Right atrium auricular region (tissue), 2 donors: ENCODE results near the gene ITGB7. TPM values are rescaled to one million over a fixed set of nuclear protein-coding genes. Genes with fewer than 3 reads are reported as not detected.

Experiments
- DNase-seq: peaks from one replicate; pipeline ENCODE4 v3.0.0-alpha.2; 2019; ENCODE audit warnings: low spot score
- H3K27ac ChIP-seq, 2 donors: fragments of 200-600 bp; sonication (generic); 1 replicate in 1 of 2; 2 replicates in 1 of 2; pipeline ENCODE4 v1.5.1; 2016 to 2019
- H3K27me3 ChIP-seq, 2 donors: fragments of 200-600 bp; sonication (generic); one replicate each; pipeline versions ENCODE4 v1.5.1 to v1.6.0; 2017 to 2019
- H3K36me3 ChIP-seq: fragments of 200-600 bp; sonication (generic); one replicate; pipeline ENCODE4 v1.5.1; 2016
- H3K4me1 ChIP-seq, 2 donors: fragments of 200-600 bp; sonication (generic); one replicate each; pipeline versions ENCODE4 v1.5.1 to v1.6.0; 2017 to 2019
- H3K4me3 ChIP-seq, 2 donors: fragments of 200-600 bp; sonication (generic); 1 replicate in 1 of 2; 2 replicates in 1 of 2; pipeline ENCODE4 v1.5.1; 2017 to 2019; ENCODE audit warnings: mild to moderate bottlenecking in 1 of 2, moderate library complexity in 1 of 2
- H3K9me3 ChIP-seq, 2 donors: fragments of 200-600 bp; sonication (generic); one replicate each; pipeline ENCODE4 v1.5.1; 2019
- total RNA-seq, 2 donors: library from RNA; depleted of rRNA; stranded (reverse); fragments of >200 nt; gene quantifications; one replicate each; pipeline ENCODE4 v1.1.0, GENCODE V29; 2016
- TF ChIP-seq, protein P1 (sequence below), 2 donors: fragments of 200-600 bp; sonication (generic); IDR thresholded peaks; one replicate each; pipeline ENCODE4 v1.5.1; 2019; ENCODE audit warnings: antibody characterized with exemption in 2 of 2

ITGB7 gene, protein sequence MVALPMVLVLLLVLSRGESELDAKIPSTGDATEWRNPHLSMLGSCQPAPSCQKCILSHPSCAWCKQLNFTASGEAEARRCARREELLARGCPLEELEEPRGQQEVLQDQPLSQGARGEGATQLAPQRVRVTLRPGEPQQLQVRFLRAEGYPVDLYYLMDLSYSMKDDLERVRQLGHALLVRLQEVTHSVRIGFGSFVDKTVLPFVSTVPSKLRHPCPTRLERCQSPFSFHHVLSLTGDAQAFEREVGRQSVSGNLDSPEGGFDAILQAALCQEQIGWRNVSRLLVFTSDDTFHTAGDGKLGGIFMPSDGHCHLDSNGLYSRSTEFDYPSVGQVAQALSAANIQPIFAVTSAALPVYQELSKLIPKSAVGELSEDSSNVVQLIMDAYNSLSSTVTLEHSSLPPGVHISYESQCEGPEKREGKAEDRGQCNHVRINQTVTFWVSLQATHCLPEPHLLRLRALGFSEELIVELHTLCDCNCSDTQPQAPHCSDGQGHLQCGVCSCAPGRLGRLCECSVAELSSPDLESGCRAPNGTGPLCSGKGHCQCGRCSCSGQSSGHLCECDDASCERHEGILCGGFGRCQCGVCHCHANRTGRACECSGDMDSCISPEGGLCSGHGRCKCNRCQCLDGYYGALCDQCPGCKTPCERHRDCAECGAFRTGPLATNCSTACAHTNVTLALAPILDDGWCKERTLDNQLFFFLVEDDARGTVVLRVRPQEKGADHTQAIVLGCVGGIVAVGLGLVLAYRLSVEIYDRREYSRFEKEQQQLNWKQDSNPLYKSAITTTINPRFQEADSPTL
- total RNA-seq = under 1 TPM in 1 of 2 donors, not detected in 1; 0.47 TPM

DNA sequence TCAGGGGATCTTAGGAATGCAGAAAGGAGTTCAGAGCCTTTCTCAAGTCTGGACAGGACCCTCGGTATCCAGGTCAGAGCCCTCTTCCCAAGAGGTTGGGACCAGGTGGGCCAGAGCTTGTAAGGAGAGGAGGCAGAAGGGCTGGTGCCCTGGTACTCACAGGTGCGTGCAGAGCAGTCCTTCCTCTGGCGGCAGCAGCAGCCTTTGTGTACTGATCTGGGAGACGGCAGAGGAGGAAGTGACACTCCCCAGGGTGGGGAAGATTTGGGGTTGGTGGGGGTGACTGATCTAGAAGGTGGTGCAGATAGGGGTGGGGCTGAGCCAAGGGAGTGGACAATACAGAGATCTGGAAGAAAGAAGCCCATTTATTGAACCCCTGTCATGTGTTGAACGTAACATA is at the start of gene ITGB7:
TSS of gene ITGB7 (minus strand) at position 210 of the 400 bp plus-strand sequence. CDS start 6,808 bp downstream, outside the sequence.
- H3K4me3 ChIP-seq = no peak within 1 kb of the TSS
- no peak for DNase-seq
- H3K27ac ChIP-seq = no peak within 1 kb of the TSS
- peaks cover 0 to 6% of the 10 kb centered on the region in 2 donors for H3K4me1 ChIP-seq
- H3K9me3 ChIP-seq = no peaks in the 10 kb centered on the region
- TF ChIP-seq, protein P1, sequence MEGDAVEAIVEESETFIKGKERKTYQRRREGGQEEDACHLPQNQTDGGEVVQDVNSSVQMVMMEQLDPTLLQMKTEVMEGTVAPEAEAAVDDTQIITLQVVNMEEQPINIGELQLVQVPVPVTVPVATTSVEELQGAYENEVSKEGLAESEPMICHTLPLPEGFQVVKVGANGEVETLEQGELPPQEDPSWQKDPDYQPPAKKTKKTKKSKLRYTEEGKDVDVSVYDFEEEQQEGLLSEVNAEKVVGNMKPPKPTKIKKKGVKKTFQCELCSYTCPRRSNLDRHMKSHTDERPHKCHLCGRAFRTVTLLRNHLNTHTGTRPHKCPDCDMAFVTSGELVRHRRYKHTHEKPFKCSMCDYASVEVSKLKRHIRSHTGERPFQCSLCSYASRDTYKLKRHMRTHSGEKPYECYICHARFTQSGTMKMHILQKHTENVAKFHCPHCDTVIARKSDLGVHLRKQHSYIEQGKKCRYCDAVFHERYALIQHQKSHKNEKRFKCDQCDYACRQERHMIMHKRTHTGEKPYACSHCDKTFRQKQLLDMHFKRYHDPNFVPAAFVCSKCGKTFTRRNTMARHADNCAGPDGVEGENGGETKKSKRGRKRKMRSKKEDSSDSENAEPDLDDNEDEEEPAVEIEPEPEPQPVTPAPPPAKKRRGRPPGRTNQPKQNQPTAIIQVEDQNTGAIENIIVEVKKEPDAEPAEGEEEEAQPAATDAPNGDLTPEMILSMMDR (IDR thresholded peaks at IDR 0.05) = no peak
- H3K27me3 ChIP-seq = no peaks in the 10 kb centered on the region
- H3K36me3 ChIP-seq = peaks cover 16% of the 10 kb centered on the region

DNA sequence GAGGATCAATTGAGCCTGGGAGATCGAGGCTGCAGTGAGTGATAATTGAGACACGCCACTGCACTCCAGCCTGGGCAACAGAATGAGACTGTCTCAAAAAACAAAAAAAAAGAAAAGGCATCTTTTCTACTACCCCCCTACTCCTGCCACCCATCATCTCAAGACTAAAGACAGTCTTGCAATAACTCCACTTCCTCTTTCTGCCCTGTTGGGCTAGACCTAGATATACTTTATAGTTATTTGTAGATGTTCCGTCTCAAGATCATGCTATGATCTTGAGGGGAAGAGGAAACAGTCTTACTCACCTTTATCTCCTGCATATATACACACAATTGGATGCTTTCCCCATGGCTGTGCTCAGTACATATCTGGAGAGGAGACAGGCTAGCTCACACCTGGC is 48.9 kb upstream of the ITGB7 start:
- TF ChIP-seq, protein P1 (IDR thresholded peaks at IDR 0.05) = no peak
- H3K27ac ChIP-seq = no peak overlapping the region
- H3K36me3 ChIP-seq = peaks cover 5% of the 10 kb centered on the region
- no peaks in the 10 kb centered on the region for H3K9me3 ChIP-seq
- no peaks in the 10 kb centered on the region for H3K27me3 ChIP-seq
- H3K4me1 ChIP-seq = peaks cover 0 to 26% of the 10 kb centered on the region in 2 donors
- no peak for DNase-seq
- no peak overlapping the region for H3K4me3 ChIP-seq

DNA sequence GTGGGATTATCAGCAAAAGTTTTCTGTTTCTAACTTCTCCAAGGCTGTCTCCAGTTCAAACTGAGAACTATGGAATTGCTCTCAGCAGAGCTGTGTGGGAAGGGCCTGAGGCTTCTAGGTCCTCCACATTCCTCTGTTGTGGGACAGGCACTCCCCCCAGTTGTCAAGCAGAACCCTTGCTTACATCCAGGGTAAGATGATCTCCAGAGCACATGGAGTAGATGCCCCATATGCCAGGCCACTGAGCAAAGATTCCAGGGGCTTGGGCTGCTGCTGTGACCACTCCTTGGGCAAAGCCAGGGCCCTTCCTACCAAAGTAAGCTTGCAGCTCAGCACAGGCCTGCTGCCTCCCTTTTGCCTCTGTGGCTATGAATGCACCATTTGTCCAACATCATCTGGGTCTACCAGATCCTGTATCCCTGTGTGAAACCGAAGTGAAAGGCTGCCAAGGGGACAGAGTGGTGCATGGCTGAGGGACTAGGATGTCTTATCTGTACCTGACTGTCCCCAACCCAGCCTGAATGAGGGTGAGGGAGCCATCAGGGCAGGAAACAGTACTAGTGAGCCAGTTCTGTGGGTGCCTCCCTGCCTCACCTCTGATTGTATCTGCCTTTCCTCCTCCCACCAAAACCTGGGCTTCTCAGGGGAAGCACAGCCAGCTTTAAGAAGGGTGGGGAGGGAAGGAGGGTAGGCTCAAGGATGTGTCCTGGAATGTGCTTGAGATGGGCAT is 47.9 kb upstream of the ITGB7 start:
- H3K27ac ChIP-seq = no peak overlapping the region
- DNase-seq = no peak
- TF ChIP-seq, protein P1 (IDR thresholded peaks at IDR 0.05) = no peak
- H3K4me1 ChIP-seq = peaks cover 0 to 30% of the 10 kb centered on the region in 2 donors
- no peak overlapping the region for H3K4me3 ChIP-seq
- no peaks in the 10 kb centered on the region for H3K27me3 ChIP-seq
- H3K36me3 ChIP-seq = peaks cover 5% of the 10 kb centered on the region
- H3K9me3 ChIP-seq = no peaks in the 10 kb centered on the region

DNA sequence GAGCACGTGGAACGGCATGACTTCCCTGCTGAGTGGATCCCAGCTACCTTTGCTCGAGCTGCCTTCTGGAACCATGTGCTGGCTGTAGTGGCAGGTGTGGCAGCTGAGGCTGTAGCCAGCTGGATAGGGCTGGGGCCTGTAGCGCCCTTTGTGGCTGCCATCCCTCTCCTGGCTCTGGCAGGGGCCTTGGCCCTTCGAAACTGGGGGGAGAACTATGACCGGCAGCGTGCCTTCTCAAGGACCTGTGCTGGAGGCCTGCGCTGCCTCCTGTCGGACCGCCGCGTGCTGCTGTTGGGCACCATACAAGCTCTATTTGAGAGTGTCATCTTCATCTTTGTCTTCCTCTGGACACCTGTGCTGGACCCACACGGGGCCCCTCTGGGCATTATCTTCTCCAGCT is 46.2 kb upstream of the ITGB7 start:
- Histone ChIP-seq H3K9me3 (no peaks in the 10 kb centered on the region), H3K36me3 (peaks cover 5% of the 10 kb centered on the region), H3K4me1 (peaks cover 0 to 30% of the 10 kb centered on the region in 2 donors), H3K4me3 (no peak overlapping the region), H3K27ac (no peak overlapping the region), H3K27me3 (no peaks in the 10 kb centered on the region)
- TF ChIP-seq, protein P1 (IDR thresholded peaks at IDR 0.05) = no peak
- DNase-seq = no peak

DNA sequence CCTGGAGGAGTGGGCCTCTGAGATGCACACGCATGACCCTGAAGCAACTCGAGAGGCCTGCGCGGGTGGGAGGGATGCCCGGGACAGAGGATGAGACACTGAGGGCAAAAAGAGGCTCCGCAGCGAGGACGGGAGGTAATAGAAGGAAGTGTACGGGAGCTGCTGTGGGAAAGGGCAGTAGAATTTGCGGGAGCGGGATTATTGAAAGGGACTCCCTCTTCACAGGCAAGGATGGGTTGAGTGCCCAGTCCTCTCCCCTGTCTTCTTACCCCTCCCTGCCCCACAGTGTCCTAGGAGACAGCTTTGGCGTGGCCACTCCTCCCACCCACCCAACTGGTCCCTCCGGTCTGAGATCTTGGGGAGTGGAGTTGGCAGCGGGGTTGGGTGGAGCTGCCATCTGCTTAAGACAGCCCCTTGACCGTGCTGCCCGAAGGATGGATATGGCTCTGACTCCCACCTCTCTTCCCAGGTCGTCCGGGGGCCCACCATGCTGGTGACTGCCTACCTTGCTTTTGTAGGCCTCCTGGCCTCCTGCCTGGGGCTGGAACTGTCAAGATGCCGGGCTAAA is 45.4 kb upstream of the ITGB7 start:
- Histone ChIP-seq H3K27ac (peak overlapping the region; percentile 86 to 89), H3K4me3 (peak overlapping the region; percentile 82 to 94), H3K36me3 (peaks cover 5% of the 10 kb centered on the region), H3K27me3 (no peaks in the 10 kb centered on the region), H3K9me3 (no peaks in the 10 kb centered on the region), H3K4me1 (peaks cover 0 to 30% of the 10 kb centered on the region in 2 donors)
- DNase-seq = no peak
- TF ChIP-seq, protein P1 (IDR thresholded peaks at IDR 0.05) = no peak
